ENCODE measurements around the gene GABRE.

Gene GABRE

GRCh38 chrX:151954730-151955129 lies 19.7 kb downstream of the GABRE start:
- TF ChIP-seq TAF1 (IDR thresholded peaks at IDR 0.05; ENCODE audit: borderline replicate concordance, insufficient read depth, low read length): no peak
- no peak for TF ChIP-seq SIN3A (IDR thresholded peaks at IDR 0.05; ENCODE audit: borderline replicate concordance, insufficient read depth, low read length)
- no peak for TF ChIP-seq POLR2AphosphoS5 (IDR thresholded peaks at IDR 0.05; ENCODE audit: low read depth, low read length)
- no peak for TF ChIP-seq FOXP2 (optimal IDR thresholded peaks at IDR 0.05; ENCODE audit: borderline replicate concordance, extremely low read depth, extremely low read length, insufficient read depth)
- no peak for TF ChIP-seq REST (IDR thresholded peaks at IDR 0.05; ENCODE audit: insufficient read depth in 1 of 2, low read depth in 2 of 2, low read length in 2 of 2)

- TF ChIP-seq POLR2AphosphoS5 (IDR thresholded peaks at IDR 0.05; ENCODE audit: low read depth, low read length): no peak
- no peak for TF ChIP-seq REST (IDR thresholded peaks at IDR 0.05; ENCODE audit: insufficient read depth in 1 of 2, low read depth in 2 of 2, low read length in 2 of 2)
- TF ChIP-seq TAF1 (IDR thresholded peaks at IDR 0.05; ENCODE audit: borderline replicate concordance, insufficient read depth, low read length): no peak
- TF ChIP-seq FOXP2 (optimal IDR thresholded peaks at IDR 0.05; ENCODE audit: borderline replicate concordance, extremely low read depth, extremely low read length, insufficient read depth): no peak
- no peak for TF ChIP-seq SIN3A (IDR thresholded peaks at IDR 0.05; ENCODE audit: borderline replicate concordance, insufficient read depth, low read length)
Observed at GRCh38 chrX:151938172-151938571, 36.3 kb downstream of the GABRE start.

- no peak for TF ChIP-seq FOXP2 (optimal IDR thresholded peaks at IDR 0.05; ENCODE audit: borderline replicate concordance, extremely low read depth, extremely low read length, insufficient read depth)
- no peak for TF ChIP-seq REST (IDR thresholded peaks at IDR 0.05; ENCODE audit: insufficient read depth in 1 of 2, low read depth in 2 of 2, low read length in 2 of 2)
- TF ChIP-seq SIN3A (IDR thresholded peaks at IDR 0.05; ENCODE audit: borderline replicate concordance, insufficient read depth, low read length): no peak
- TF ChIP-seq TAF1 (IDR thresholded peaks at IDR 0.05; ENCODE audit: borderline replicate concordance, insufficient read depth, low read length): no peak
Observed at GRCh38 chrX:151935358-151935757, 39.1 kb downstream of the GABRE start.

- TF ChIP-seq FOXP2 (optimal IDR thresholded peaks at IDR 0.05; ENCODE audit: borderline replicate concordance, extremely low read depth, extremely low read length, insufficient read depth): no peak
- no peak for TF ChIP-seq POLR2AphosphoS5 (IDR thresholded peaks at IDR 0.05; ENCODE audit: low read depth, low read length)
- no peak for TF ChIP-seq TAF1 (IDR thresholded peaks at IDR 0.05; ENCODE audit: borderline replicate concordance, insufficient read depth, low read length)
- TF ChIP-seq SIN3A (IDR thresholded peaks at IDR 0.05; ENCODE audit: borderline replicate concordance, insufficient read depth, low read length): no peak
Observed at GRCh38 chrX:151929126-151929525, 45.4 kb downstream of the GABRE start.

- no peak for TF ChIP-seq POLR2AphosphoS5 (IDR thresholded peaks at IDR 0.05; ENCODE audit: low read depth, low read length)
- TF ChIP-seq SIN3A (IDR thresholded peaks at IDR 0.05; ENCODE audit: borderline replicate concordance, insufficient read depth, low read length): no peak
- no peak for TF ChIP-seq REST (IDR thresholded peaks at IDR 0.05; ENCODE audit: insufficient read depth in 1 of 2, low read depth in 2 of 2, low read length in 2 of 2)
- TF ChIP-seq TAF1 (IDR thresholded peaks at IDR 0.05; ENCODE audit: borderline replicate concordance, insufficient read depth, low read length): no peak
- TF ChIP-seq FOXP2 (optimal IDR thresholded peaks at IDR 0.05; ENCODE audit: borderline replicate concordance, extremely low read depth, extremely low read length, insufficient read depth): no peak
Observed at GRCh38 chrX:151923648-151924047, 50.8 kb downstream of the GABRE start.

Data from PFSK-1 (cell line).